Karpas-422 (cell line): ENCODE results near the gene NAA10. TPM values are rescaled to one million over a fixed set of nuclear protein-coding genes. Genes with fewer than 3 reads are reported as not detected.

Experiments
- DNase-seq: peaks from one replicate; pipeline ENCODE4 v3.0.0-alpha.2; 2015
- H2AFZ ChIP-seq: fragments of 200-600 bp; sonication (generic); 2 replicates; pipeline ENCODE4 v1.6.1; 2014; ENCODE audit warnings: antibody characterized with exemption, low read length, mixed read lengths
- H3K27ac ChIP-seq: fragments of 200-600 bp; sonication (generic); 2 replicates; pipeline ENCODE4 v1.5.1; 2014; ENCODE audit warnings: mild to moderate bottlenecking, low read length, moderate library complexity
- H3K27me3 ChIP-seq: fragments of 200-600 bp; sonication (generic); 2 replicates; pipeline ENCODE4 v1.6.1; 2014; ENCODE audit warnings: low read length, mixed read lengths
- H3K36me3 ChIP-seq: fragments of 200-600 bp; sonication (generic); 2 replicates; pipeline ENCODE4 v1.6.1; 2014; ENCODE audit warnings: low read length, mixed read lengths; ENCODE audit not compliant: insufficient read depth
- H3K4me1 ChIP-seq: fragments of 200-600 bp; sonication (generic); 2 replicates; pipeline ENCODE4 v1.6.1; 2014; ENCODE audit warnings: mild to moderate bottlenecking, low read length, mixed read lengths
- H3K4me2 ChIP-seq: fragments of 200-600 bp; sonication (generic); 2 replicates; pipeline ENCODE4 v1.6.1; 2014; ENCODE audit warnings: low read length, low read depth, mild to moderate bottlenecking; ENCODE audit not compliant: poor library complexity, severe bottlenecking
- H3K4me3 ChIP-seq: fragments of 200-600 bp; sonication (generic); 2 replicates; pipeline ENCODE4 v1.5.1; 2014; ENCODE audit warnings: mild to moderate bottlenecking, antibody characterized with exemption, low read length, mixed read lengths
- H3K79me2 ChIP-seq: fragments of 200-600 bp; sonication (generic); 2 replicates; pipeline ENCODE4 v1.6.1; 2014; ENCODE audit warnings: mild to moderate bottlenecking, low read length, mixed read lengths
- H3K9ac ChIP-seq: fragments of 200-600 bp; sonication (generic); 2 replicates; pipeline ENCODE4 v1.6.0; 2014; ENCODE audit warnings: low read length
- H3K9me2 ChIP-seq: fragments of 200-600 bp; sonication (generic), shearing (Covaris generic); replicated peaks from 2 replicates; pipeline ENCODE4 v1.6.0; 2014; ENCODE audit warnings: mild to moderate bottlenecking, low read length, moderate library complexity; ENCODE audit not compliant: insufficient read depth
- H3K9me3 ChIP-seq: fragments of 300-700, 200-600 bp; sonication (generic); 2 replicates; pipeline ENCODE4 v1.6.1; 2014; ENCODE audit warnings: low read length, mixed read lengths
- H4K20me1 ChIP-seq: fragments of 200-600 bp; sonication (generic); 2 replicates; pipeline ENCODE4 v1.6.1; 2014; ENCODE audit warnings: mild to moderate bottlenecking, antibody characterized with exemption, low read length, low read depth; ENCODE audit not compliant: insufficient read depth
- total RNA-seq: library from RNA; depleted of rRNA; stranded (reverse); fragments of >200 nt; shearing (Covaris generic); gene quantifications from 2 replicates; pipeline ENCODE4 v1.2.3, GENCODE V29; 2014; ENCODE audit warnings: low replicate concordance

Gene NAA10
- total RNA-seq, 1 experiment from 2014 or later = 103 TPM

DNA sequence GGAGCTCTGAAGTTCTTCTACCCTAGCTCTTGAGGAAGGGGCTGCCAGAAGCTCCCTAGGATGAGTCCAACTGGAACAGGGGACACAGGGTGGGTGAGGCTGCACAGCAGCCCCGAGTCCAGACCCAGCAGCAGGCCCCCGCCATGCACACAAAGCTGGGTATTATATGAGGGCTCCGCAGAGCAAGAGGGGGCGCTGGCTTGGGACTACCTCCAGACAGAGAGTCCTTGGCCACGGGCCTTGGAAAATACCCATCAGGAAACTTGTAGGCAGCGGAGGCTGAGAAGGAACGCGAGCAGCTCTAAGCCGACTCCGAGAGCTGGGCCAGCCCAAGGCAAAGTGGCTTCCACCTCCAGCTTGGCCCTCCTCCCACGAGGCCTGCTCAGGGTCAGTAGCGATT, 28.7 kb upstream of the NAA10 start:
- H3K27me3 ChIP-seq = no peaks in the 10 kb centered on the region
- no peak for DNase-seq
- H4K20me1 ChIP-seq = peaks cover 11% of the 10 kb centered on the region; the same call in 1 of the 2 replicates
- no peak overlapping the region for H2AFZ ChIP-seq
- H3K4me1 ChIP-seq = peaks cover 22% of the 10 kb centered on the region
- H3K27ac ChIP-seq = no peak overlapping the region
- H3K9me3 ChIP-seq = no peaks in the 10 kb centered on the region
- H3K36me3 ChIP-seq = no peaks in the 10 kb centered on the region; the same call in 1 of the 2 replicates
- no peak overlapping the region for H3K4me2 ChIP-seq
- peaks cover 39% of the 10 kb centered on the region for H3K79me2 ChIP-seq
- no peaks in the 10 kb centered on the region for H3K9me2 ChIP-seq
- no peak overlapping the region for H3K9ac ChIP-seq
- H3K4me3 ChIP-seq = no peak overlapping the region

DNA sequence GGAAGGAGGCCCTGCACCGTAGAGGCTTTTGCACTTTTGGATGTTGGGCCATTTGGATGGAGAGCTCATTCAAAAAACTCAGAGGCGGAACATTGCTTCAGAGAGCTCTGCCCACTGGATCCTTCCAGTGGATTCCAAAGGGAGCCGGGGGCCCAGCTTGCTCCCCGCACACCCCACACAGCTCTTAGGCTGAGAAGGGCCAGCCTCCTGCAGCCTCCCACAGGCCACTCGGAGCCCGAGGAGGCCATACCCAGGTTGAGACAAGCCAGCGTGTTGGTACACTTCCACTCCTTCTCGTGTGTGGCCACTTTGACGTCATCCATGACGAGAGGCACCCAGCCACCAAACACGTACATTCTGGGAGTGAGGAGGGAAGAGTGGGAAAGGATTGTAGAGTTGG, 26.5 kb upstream of the NAA10 start:
- Histone ChIP-seq H3K9ac (no peak overlapping the region), H3K36me3 (no peaks in the 10 kb centered on the region; the same call in 1 of the 2 replicates), H3K4me3 (no peak overlapping the region), H3K27me3 (no peaks in the 10 kb centered on the region), H3K9me2 (no peaks in the 10 kb centered on the region), H3K4me1 (no peaks in the 10 kb centered on the region), H4K20me1 (peaks cover 11% of the 10 kb centered on the region; the same call in 1 of the 2 replicates), H3K4me2 (no peak overlapping the region), H3K27ac (no peak overlapping the region), H3K9me3 (no peaks in the 10 kb centered on the region), H2AFZ (no peak overlapping the region), H3K79me2 (peaks cover 16% of the 10 kb centered on the region)
- no peak for DNase-seq

DNA sequence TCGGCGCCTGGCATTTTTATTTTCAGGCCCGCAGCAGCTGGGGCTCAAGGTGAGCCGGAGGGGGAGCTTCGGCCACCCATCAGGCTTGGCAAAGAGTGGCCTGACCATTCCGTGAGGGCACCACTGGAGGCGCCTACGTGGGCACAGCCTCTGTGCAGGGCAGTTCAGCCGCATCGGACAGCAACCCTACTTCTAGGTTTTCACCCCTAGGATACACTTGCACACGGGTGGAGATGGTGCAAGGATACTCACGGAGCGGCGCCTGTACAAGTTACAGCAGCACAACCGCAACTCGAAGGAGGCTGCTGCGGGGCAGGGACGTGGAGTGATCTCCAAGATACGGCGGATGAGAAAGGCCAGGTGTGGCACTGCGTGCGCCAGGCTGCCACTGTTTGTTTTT, 25.9 kb upstream of the NAA10 start:
- Histone ChIP-seq H3K4me2 (no peak overlapping the region), H3K4me3 (no peak overlapping the region), H3K27ac (no peak overlapping the region), H3K9ac (no peak overlapping the region), H3K27me3 (no peaks in the 10 kb centered on the region), H3K9me3 (no peaks in the 10 kb centered on the region), H3K4me1 (no peaks in the 10 kb centered on the region), H4K20me1 (peaks cover 11% of the 10 kb centered on the region; the same call in 1 of the 2 replicates), H3K79me2 (peaks cover 11% of the 10 kb centered on the region), H3K36me3 (no peaks in the 10 kb centered on the region; the same call in 1 of the 2 replicates), H3K9me2 (no peaks in the 10 kb centered on the region), H2AFZ (no peak overlapping the region)
- DNase-seq = no peak

DNA sequence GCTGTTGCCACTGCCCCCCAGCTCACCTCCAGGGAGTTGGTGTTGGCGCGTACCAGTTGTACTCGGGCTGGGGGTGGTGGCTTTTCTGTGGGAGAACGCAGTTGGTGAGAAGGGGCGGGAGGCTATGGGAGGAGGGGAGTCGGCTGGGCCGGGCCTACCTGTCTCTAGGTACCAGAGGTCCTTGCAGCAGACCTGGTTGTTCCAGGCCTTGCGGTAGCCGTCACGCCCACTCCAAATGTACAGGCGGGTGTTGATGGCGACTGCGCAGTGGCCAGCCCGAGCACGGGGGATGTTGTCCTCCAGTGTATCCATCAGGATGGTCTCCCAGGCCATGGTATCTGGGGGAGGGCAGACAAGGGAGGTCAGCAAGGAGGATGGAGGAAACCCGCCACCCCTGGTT, 25.2 kb upstream of the NAA10 start:
- H3K9me3 ChIP-seq = no peaks in the 10 kb centered on the region
- no peak overlapping the region for H3K9ac ChIP-seq
- peaks cover 7% of the 10 kb centered on the region; the same call in 1 of the 2 replicates for H4K20me1 ChIP-seq
- H3K79me2 ChIP-seq = peaks cover 4% of the 10 kb centered on the region
- no peaks in the 10 kb centered on the region for H3K4me1 ChIP-seq
- no peak overlapping the region for H3K4me2 ChIP-seq
- no peak overlapping the region for H3K27ac ChIP-seq
- DNase-seq = no peak
- H3K27me3 ChIP-seq = no peaks in the 10 kb centered on the region
- no peak overlapping the region for H3K4me3 ChIP-seq
- no peaks in the 10 kb centered on the region for H3K9me2 ChIP-seq
- H2AFZ ChIP-seq = no peak overlapping the region
- no peaks in the 10 kb centered on the region; the same call in 1 of the 2 replicates for H3K36me3 ChIP-seq

DNA sequence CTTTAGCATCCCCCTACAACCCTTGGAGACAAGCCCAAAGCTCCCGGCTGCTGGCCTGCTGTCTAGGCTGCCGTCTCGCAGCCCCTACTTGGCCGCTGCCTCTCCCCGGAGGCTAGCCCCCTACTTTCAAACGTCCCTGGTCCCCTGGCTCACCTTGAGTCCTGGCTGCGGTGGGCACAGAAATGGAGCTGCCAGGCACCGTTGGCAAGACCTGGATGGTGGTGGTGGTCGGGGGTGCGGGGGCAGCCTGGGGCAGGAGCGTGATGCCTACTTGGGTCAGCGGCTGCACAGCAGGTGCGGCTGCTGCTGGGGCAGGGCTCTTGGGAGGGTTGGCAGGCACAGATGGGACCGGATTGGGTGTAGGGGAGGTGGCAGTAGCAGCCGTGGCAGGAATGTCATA, 24.8 kb upstream of the NAA10 start:
- Histone ChIP-seq H3K4me2 (no peak overlapping the region), H3K4me1 (no peaks in the 10 kb centered on the region), H2AFZ (no peak overlapping the region), H3K27me3 (no peaks in the 10 kb centered on the region), H3K36me3 (no peaks in the 10 kb centered on the region; the same call in 1 of the 2 replicates), H3K27ac (no peak overlapping the region), H4K20me1 (peaks cover 3% of the 10 kb centered on the region; the same call in 1 of the 2 replicates), H3K9me3 (no peaks in the 10 kb centered on the region), H3K9ac (no peak overlapping the region), H3K9me2 (no peaks in the 10 kb centered on the region), H3K79me2 (no peaks in the 10 kb centered on the region; the same call in 1 of the 2 replicates), H3K4me3 (no peak overlapping the region)
- no peak for DNase-seq

DNA sequence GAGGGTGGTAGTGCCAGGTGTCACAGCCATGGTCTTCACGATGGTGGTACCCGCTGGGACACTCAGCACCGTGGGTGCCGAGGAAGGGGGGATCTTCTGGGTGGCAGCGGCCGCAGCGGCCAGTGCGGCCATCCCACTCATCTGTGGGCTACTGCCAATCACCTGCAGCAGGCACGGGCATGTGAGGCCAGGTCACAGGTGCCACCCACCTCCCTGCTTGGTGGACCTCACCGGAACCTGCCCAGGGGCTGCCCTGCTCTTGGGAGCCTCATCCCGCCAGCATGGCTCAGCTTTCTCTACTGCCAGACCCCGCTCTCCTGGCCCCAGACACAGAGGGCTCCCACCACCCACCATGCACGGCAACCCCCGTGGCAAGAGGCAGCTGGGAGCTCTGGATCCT, 23.8 kb upstream of the NAA10 start:
- no peaks in the 10 kb centered on the region for H3K9me3 ChIP-seq
- no peaks in the 10 kb centered on the region for H3K9me2 ChIP-seq
- H3K27ac ChIP-seq = no peak overlapping the region
- H4K20me1 ChIP-seq = no peaks in the 10 kb centered on the region
- no peak overlapping the region for H3K4me2 ChIP-seq
- no peaks in the 10 kb centered on the region for H3K79me2 ChIP-seq
- H3K36me3 ChIP-seq = no peaks in the 10 kb centered on the region; the same call in 1 of the 2 replicates
- H3K27me3 ChIP-seq = no peaks in the 10 kb centered on the region
- no peaks in the 10 kb centered on the region for H3K4me1 ChIP-seq
- H3K9ac ChIP-seq = no peak overlapping the region
- H3K4me3 ChIP-seq = no peak overlapping the region
- no peak overlapping the region for H2AFZ ChIP-seq
- no peak for DNase-seq

DNA sequence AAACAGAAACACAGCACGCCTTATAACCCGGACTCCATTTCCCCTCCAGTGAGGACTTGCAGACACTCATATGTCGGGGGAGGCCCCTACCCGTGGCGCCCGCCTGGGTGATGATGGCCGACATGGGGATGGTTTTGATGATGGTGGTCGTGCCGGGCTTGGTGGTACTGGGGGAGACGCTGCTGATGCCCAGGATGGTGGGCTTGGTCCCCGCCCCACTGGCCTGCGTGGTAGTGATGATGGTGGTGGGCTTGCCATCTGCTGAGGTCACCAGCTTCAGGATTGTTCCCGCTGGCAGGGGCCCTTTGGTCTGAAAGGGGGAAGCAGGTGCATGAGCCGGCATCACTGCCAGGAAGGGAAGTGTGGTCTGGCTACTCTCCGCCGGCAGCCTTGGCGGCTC, 22.4 kb upstream of the NAA10 start:
- no peaks in the 10 kb centered on the region for H3K4me1 ChIP-seq
- no peaks in the 10 kb centered on the region for H3K79me2 ChIP-seq
- 0 out of 2 replicates have a peak, but pooled peaks cover 4% of the 10 kb centered on the region for H4K20me1 ChIP-seq
- no peak overlapping the region for H3K9ac ChIP-seq
- no peak overlapping the region for H3K4me3 ChIP-seq
- no peaks in the 10 kb centered on the region for H3K27me3 ChIP-seq
- no peak overlapping the region for H3K27ac ChIP-seq
- no peak for DNase-seq
- no peaks in the 10 kb centered on the region for H3K9me3 ChIP-seq
- no peak overlapping the region for H2AFZ ChIP-seq
- peaks cover 10% of the 10 kb centered on the region for H3K36me3 ChIP-seq
- no peaks in the 10 kb centered on the region for H3K9me2 ChIP-seq
- no peak overlapping the region for H3K4me2 ChIP-seq

DNA sequence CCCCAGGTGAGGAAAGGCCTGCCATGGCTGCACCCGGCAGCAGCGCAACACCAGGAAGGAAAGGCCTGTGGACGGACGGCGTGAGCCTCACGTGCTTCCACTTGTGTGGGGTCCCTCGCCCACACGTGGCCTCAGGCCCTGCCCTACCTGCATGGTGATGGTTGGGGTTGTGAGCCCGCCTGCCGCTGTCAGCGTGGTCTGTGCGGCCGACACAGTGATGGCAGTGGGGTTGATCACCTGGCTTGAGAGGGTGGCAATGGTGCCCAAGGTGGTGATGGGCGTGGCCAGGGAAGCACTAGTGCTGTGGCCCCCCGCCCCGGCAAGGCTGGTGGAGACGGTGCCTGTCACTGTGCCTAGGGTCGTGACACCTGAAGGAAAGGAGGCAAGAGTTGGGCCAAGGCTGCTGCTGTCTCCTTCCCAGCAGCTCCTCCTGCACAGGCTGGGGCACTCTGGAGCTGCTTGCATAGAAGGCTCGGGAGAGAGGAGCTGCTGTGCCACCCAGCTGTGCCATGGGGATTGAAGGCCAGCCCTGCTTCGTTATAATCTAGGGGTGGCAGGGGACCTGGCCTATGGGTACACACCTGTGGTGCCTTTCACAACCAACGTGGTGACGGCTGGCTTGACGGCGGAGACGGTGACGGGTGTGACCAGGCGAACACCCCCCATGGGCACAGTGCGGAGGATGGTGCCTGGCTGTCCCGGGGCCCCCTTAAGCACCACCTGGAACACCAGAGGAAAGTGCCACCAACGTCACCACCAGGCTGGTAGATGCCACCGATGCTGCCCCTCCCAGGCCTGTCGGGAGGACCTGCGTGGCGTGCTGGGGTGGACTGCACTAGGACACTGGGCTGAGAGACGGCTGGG, 21.4 kb upstream of the NAA10 start:
- Histone ChIP-seq H3K36me3 (peaks cover 11% of the 10 kb centered on the region), H3K9ac (no peak overlapping the region), H4K20me1 (0 out of 2 replicates have a peak, but pooled peaks cover 4% of the 10 kb centered on the region), H2AFZ (no peak overlapping the region), H3K27me3 (no peaks in the 10 kb centered on the region), H3K9me2 (no peaks in the 10 kb centered on the region), H3K27ac (no peak overlapping the region), H3K4me1 (no peaks in the 10 kb centered on the region), H3K9me3 (no peaks in the 10 kb centered on the region), H3K79me2 (no peaks in the 10 kb centered on the region), H3K4me3 (no peak overlapping the region), H3K4me2 (no peak overlapping the region)
- DNase-seq = no peak
